Measurements from ENCODE around the gene BEST1.
"Not testable (repeated sequence)": the region's sequence is repeated elsewhere in the genome, so short reads cannot be mapped to it uniquely, and the experiment has no call there.

The BEST1 gene

GRCh38 chr11:61980783-61981541 lies 30.8 kb downstream of the BEST1 start:
- no peak for DNase-seq

GRCh38 chr11:61983419-61983818 lies 33.3 kb downstream of the BEST1 start:
- no peak for DNase-seq

- DNase-seq = no peak
Observed at GRCh38 chr11:61985869-61986268, 35.7 kb downstream of the BEST1 start.

- DNase-seq = no peak
Observed at GRCh38 chr11:61994981-61995380, 44.8 kb downstream of the BEST1 start.

- DNase-seq = no peak
Observed at GRCh38 chr11:61996933-61997332, 46.8 kb downstream of the BEST1 start.

- no peak for DNase-seq
Observed at GRCh38 chr11:61999141-61999975, 49.2 kb downstream of the BEST1 start.

- DNase-seq = no peak
Observed at GRCh38 chr11:62000539-62001446, 50.6 kb downstream of the BEST1 start.

- DNase-seq = no peak
Observed at GRCh38 chr11:62001450-62002191, 51.5 kb downstream of the BEST1 start.

- DNase-seq = not testable (repeated sequence)
Observed at GRCh38 chr11:62002283-62002682, 52.1 kb downstream of the BEST1 start.

- DNase-seq = no peak
Observed at GRCh38 chr11:62004473-62004872, 54.3 kb downstream of the BEST1 start.

GRCh38 chr11:62008193-62008592 lies 58.0 kb downstream of the BEST1 start:
- no peak for DNase-seq

GRCh38 chr11:62010935-62011528 lies 60.9 kb downstream of the BEST1 start:
- no peak for DNase-seq

- DNase-seq = no peak
Observed at GRCh38 chr11:62011881-62012280, 61.7 kb downstream of the BEST1 start.

- no peak for DNase-seq
Observed at GRCh38 chr11:62012451-62012831, 62.3 kb downstream of the BEST1 start.

GRCh38 chr11:62012832-62013461 lies 62.8 kb downstream of the BEST1 start:
- no peak for DNase-seq
